Measurements from ENCODE around the gene MAGI2. TPM values are rescaled to one million over a fixed set of nuclear protein-coding genes. Genes with fewer than 3 reads are reported as not detected.
A peak's percentile ranks its signal among the peaks of the same experiment; 100 is the strongest.

The MAGI2 gene
- total RNA-seq, 2 experiments from 2014 or later = 0.03 to 0.17 TPM

GRCh38 chr7:78448911-78449310, 1004.6 kb downstream of the MAGI2 start:
- POLR2A ChIA-PET = interaction anchor here (0.6 kb wide), 2 partner anchors 13 to 1197 kb away, joined by 3 to 4 read pairs; no protein-coding TSS in a partner anchor

DNA sequence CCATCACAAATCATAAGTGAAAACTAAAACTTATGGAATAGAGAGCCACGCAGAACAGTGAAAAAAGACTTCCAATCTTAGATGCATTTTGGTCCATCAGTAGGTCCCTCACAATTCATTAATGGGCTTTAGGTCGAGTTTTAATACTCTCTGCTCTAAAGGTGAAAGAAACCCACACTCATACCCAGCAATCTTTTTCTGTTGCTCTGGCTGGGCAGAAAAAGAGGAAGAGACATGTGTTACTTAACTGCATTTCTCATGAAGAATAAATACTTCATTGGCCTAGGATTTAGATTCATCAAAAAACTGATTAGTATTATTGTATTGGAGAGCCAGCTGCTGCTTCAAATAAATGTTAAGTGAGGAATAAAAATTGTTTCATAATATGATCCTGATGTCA, 1009.2 kb downstream of the MAGI2 start:
- no peak overlapping the region for H2AFZ ChIP-seq (ENCODE audit: low read length)
- BruUV-seq (replicated peaks) = no TSS peak
- no peaks in the 10 kb centered on the region for H4K20me1 ChIP-seq (ENCODE audit: insufficient read depth, low read length)
- no peaks in the 10 kb centered on the region for H3K4me1 ChIP-seq (ENCODE audit: insufficient read depth, low read length, poor library complexity, severe bottlenecking)
- H3K4me2 ChIP-seq (ENCODE audit: low read length) = no peak overlapping the region
- no peak overlapping the region for H3K27ac ChIP-seq (ENCODE audit: low read depth, low read length, poor library complexity, severe bottlenecking)
- H3K4me3 ChIP-seq (ENCODE audit: low read depth, low read length, poor library complexity, severe bottlenecking) = no peak overlapping the region
- DNase-seq (ENCODE audit: low spot score) = no peak
- H3K79me2 ChIP-seq (ENCODE audit: insufficient read depth, low read depth, low read length) = no peaks in the 10 kb centered on the region
- H3K9me2 ChIP-seq (ENCODE audit: insufficient read depth, low read length) = no peaks in the 10 kb centered on the region
- no peaks in the 10 kb centered on the region for H3K9me3 ChIP-seq (ENCODE audit: low read length)
- POLR2A ChIA-PET = no interaction called here
- no peaks in the 10 kb centered on the region for H3K36me3 ChIP-seq (ENCODE audit: insufficient read depth, low read length)
- CTCF ChIA-PET (ENCODE audit: unreplicated experiment) = no interaction called here
- no peak for TF ChIP-seq CTCF (conservative IDR thresholded peaks at IDR 0.05; ENCODE audit: low read length)
- no peak for TF ChIP-seq EZH2phosphoT487 (IDR thresholded peaks at IDR 0.05; ENCODE audit: borderline replicate concordance, low read depth, low read length)
- intact Hi-C loops (cut with micrococcal nuclease; ENCODE audit: unreplicated experiment) = no loop called here

More at GRCh38 chr7:78448911-78449310, 1004.6 kb downstream of the MAGI2 start:
- intact Hi-C loops (cut with micrococcal nuclease; ENCODE audit: unreplicated experiment) = no loop called here
- Histone ChIP-seq H2AFZ (ENCODE audit: low read length) (no peak overlapping the region), H3K9me3 (ENCODE audit: low read length) (no peaks in the 10 kb centered on the region), H3K4me2 (ENCODE audit: low read length) (no peak overlapping the region), H3K4me3 (ENCODE audit: low read depth, low read length, poor library complexity, severe bottlenecking) (no peak overlapping the region), H3K9me2 (ENCODE audit: insufficient read depth, low read length) (no peaks in the 10 kb centered on the region), H4K20me1 (ENCODE audit: insufficient read depth, low read length) (no peaks in the 10 kb centered on the region), H3K79me2 (ENCODE audit: insufficient read depth, low read depth, low read length) (no peaks in the 10 kb centered on the region), H3K4me1 (ENCODE audit: insufficient read depth, low read length, poor library complexity, severe bottlenecking) (no peaks in the 10 kb centered on the region), H3K36me3 (ENCODE audit: insufficient read depth, low read length) (no peaks in the 10 kb centered on the region), H3K27ac (ENCODE audit: low read depth, low read length, poor library complexity, severe bottlenecking) (no peak overlapping the region)
- no TSS peak for BruUV-seq (replicated peaks)
- DNase-seq (ENCODE audit: low spot score) = no peak
- CTCF ChIA-PET (ENCODE audit: unreplicated experiment) = no interaction called here
- TF ChIP-seq EZH2phosphoT487 (IDR thresholded peaks at IDR 0.05; ENCODE audit: borderline replicate concordance, low read depth, low read length) (no peak), CTCF (conservative IDR thresholded peaks at IDR 0.05; ENCODE audit: low read length) (no peak)

GRCh38 chr7:78443811-78444210, 1009.7 kb downstream of the MAGI2 start:
- CTCF ChIA-PET (ENCODE audit: unreplicated experiment) = no interaction called here
- Histone ChIP-seq H3K27ac (ENCODE audit: low read depth, low read length, poor library complexity, severe bottlenecking) (no peak overlapping the region), H3K9me3 (ENCODE audit: low read length) (no peaks in the 10 kb centered on the region), H3K4me2 (ENCODE audit: low read length) (no peak overlapping the region), H3K4me3 (ENCODE audit: low read depth, low read length, poor library complexity, severe bottlenecking) (no peak overlapping the region), H3K79me2 (ENCODE audit: insufficient read depth, low read depth, low read length) (no peaks in the 10 kb centered on the region), H4K20me1 (ENCODE audit: insufficient read depth, low read length) (no peaks in the 10 kb centered on the region), H3K36me3 (ENCODE audit: insufficient read depth, low read length) (no peaks in the 10 kb centered on the region), H3K9me2 (ENCODE audit: insufficient read depth, low read length) (no peaks in the 10 kb centered on the region), H3K4me1 (ENCODE audit: insufficient read depth, low read length, poor library complexity, severe bottlenecking) (no peaks in the 10 kb centered on the region), H2AFZ (ENCODE audit: low read length) (no peak overlapping the region)
- POLR2A ChIA-PET = no interaction called here
- no TSS peak for BruUV-seq (replicated peaks)
- TF ChIP-seq CTCF (conservative IDR thresholded peaks at IDR 0.05; ENCODE audit: low read length) = peak; percentile 30; the same call in 1 of the 2 replicates
- TF ChIP-seq EZH2phosphoT487 (IDR thresholded peaks at IDR 0.05; ENCODE audit: borderline replicate concordance, low read depth, low read length) = no peak
- intact Hi-C loops (cut with micrococcal nuclease; ENCODE audit: unreplicated experiment) = no loop called here
- DNase-seq (ENCODE audit: low spot score) = no peak
